ENCODE measurements around the gene NOP10.

GRCh38 chr15:34360298-34360697, 17.4 kb upstream of the NOP10 start:
- TF ChIP-seq CTCF (IDR thresholded peaks at IDR 0.05) (no peak), POLR2A (IDR thresholded peaks at IDR 0.05) (no peak), POLR2AphosphoS5 (IDR thresholded peaks at IDR 0.05) (no peak)
